ENCODE measurements around the gene ACSL3. TPM values are rescaled to one million over a fixed set of nuclear protein-coding genes. Genes with fewer than 3 reads are reported as not detected.

The ACSL3 gene
- total and polyA plus RNA-seq, 4 donors: 22.2 to 154 (median 59.2) TPM

DNA sequence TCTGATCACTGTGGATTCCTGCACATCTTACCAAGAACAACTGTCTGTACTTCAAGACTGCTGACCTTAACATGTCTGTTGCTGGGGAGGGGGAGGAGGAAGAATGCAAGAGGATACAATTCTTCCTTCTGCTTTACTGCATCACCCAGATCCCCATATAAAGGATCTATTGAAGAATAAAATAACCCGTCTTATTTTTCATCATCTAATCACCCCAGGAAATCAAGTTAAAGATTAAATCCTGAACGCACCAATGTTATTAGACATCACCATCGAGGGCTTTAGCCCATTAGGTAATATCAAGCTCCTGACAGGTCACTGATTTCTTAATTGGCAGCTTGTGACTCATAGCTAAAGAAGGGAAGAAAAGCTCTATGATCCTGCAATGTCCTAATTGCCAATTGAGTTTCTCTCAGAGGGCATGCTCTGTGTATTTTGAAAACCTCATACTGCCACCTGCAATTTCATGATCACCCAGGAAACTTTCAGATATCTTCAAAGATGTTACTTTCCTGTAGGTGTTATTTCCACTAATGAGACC lies 115.8 kb downstream of the ACSL3 start:
- 66 to 73% methylated on average over 3 of the region's 3 CpGs for WGBS, 2 donors
- Histone ChIP-seq H3K4me3 (no peak overlapping the region), H3K36me3 (ENCODE audit: control insufficient read depth in 4 of 4, insufficient read depth in 4 of 4, low read length in 4 of 4) (no peaks in the 10 kb centered on the region), H3K27ac (ENCODE audit: low read depth in 1 of 2, low read length in 1 of 2) (no peak overlapping the region), H3K9me3 (ENCODE audit: control insufficient read depth in 4 of 4, insufficient read depth in 3 of 4, low read length in 3 of 4) (no peaks in the 10 kb centered on the region), H3K9ac (ENCODE audit: insufficient read depth in 1 of 2, low read length in 2 of 2) (no peak overlapping the region), H3K27me3 (ENCODE audit: control insufficient read depth in 3 of 3, insufficient read depth in 3 of 3, low read length in 2 of 3) (no peaks in the 10 kb centered on the region), H3K4me1 (ENCODE audit: control insufficient read depth in 5 of 5, insufficient read depth in 5 of 5, low read length in 5 of 5) (peaks cover 0 to 4% (median 0%) of the 10 kb centered on the region in 5 donors)
- no peak for DNase-seq
- TF ChIP-seq, protein P1, sequence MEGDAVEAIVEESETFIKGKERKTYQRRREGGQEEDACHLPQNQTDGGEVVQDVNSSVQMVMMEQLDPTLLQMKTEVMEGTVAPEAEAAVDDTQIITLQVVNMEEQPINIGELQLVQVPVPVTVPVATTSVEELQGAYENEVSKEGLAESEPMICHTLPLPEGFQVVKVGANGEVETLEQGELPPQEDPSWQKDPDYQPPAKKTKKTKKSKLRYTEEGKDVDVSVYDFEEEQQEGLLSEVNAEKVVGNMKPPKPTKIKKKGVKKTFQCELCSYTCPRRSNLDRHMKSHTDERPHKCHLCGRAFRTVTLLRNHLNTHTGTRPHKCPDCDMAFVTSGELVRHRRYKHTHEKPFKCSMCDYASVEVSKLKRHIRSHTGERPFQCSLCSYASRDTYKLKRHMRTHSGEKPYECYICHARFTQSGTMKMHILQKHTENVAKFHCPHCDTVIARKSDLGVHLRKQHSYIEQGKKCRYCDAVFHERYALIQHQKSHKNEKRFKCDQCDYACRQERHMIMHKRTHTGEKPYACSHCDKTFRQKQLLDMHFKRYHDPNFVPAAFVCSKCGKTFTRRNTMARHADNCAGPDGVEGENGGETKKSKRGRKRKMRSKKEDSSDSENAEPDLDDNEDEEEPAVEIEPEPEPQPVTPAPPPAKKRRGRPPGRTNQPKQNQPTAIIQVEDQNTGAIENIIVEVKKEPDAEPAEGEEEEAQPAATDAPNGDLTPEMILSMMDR (IDR thresholded peaks at IDR 0.05; ENCODE audit: control extremely low read depth, extremely low read depth): no peak
- no peak for ATAC-seq (ENCODE audit: insufficient read depth, low FRiP score)

DNA sequence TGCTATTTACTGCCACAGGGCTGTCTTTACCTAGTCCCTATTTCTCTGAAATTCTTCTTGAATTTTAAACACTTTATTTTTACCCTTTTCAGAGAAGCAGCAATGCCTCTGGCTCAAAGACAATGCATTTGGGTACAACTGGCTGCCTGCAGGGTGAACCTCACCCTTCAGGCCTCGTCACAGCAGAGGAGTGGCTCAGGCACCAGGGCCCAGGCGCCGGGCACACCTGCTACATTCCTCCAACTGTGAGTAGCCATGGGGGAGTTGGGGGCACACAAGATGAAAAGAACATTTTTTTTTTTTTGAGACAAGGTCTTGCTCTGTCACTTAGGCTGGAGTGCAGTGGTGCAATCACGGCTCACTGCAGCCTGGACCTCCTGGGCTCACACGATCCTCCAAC lies 116.3 kb downstream of the ACSL3 start:
- H3K4me3 ChIP-seq: no peak overlapping the region
- H3K4me1 ChIP-seq (ENCODE audit: control insufficient read depth in 5 of 5, insufficient read depth in 5 of 5, low read length in 5 of 5): peaks cover 0 to 2% (median 0%) of the 10 kb centered on the region in 5 donors
- no peak for ATAC-seq (ENCODE audit: insufficient read depth, low FRiP score)
- no peak overlapping the region for H3K9ac ChIP-seq (ENCODE audit: insufficient read depth in 1 of 2, low read length in 2 of 2)
- no peaks in the 10 kb centered on the region for H3K36me3 ChIP-seq (ENCODE audit: control insufficient read depth in 4 of 4, insufficient read depth in 4 of 4, low read length in 4 of 4)
- TF ChIP-seq, protein P1 (IDR thresholded peaks at IDR 0.05; ENCODE audit: control extremely low read depth, extremely low read depth): no peak
- 90 to 96% methylated on average over 5 of the region's 5 CpGs for WGBS, 2 donors
- H3K27me3 ChIP-seq (ENCODE audit: control insufficient read depth in 3 of 3, insufficient read depth in 3 of 3, low read length in 2 of 3): no peaks in the 10 kb centered on the region
- no peak overlapping the region for H3K27ac ChIP-seq (ENCODE audit: low read depth in 1 of 2, low read length in 1 of 2)
- H3K9me3 ChIP-seq (ENCODE audit: control insufficient read depth in 4 of 4, insufficient read depth in 3 of 4, low read length in 3 of 4): no peaks in the 10 kb centered on the region
- no peak for DNase-seq

DNA sequence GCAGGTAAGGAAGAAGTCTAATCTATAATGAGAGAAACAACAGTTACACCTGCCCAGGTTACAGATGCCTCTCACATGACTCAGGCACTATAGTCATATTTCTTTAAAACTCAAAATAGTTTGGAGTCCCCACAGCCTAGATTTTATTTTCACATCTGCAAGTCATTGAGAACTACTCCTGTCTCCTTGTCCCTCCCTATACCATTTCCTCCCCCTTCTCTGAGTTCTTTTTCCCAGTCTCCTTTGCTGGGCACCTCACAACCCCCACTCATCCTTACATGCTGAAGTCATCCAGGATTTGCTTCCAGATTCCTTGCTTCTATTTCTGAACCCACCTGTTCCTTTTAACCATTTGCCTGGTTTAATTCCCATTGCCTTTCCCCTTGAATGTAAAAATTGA lies 118.0 kb downstream of the ACSL3 start:
- no peak for DNase-seq
- Histone ChIP-seq H3K27me3 (ENCODE audit: control insufficient read depth in 3 of 3, insufficient read depth in 3 of 3, low read length in 2 of 3) (no peaks in the 10 kb centered on the region), H3K27ac (ENCODE audit: low read depth in 1 of 2, low read length in 1 of 2) (no peak overlapping the region), H3K4me1 (ENCODE audit: control insufficient read depth in 5 of 5, insufficient read depth in 5 of 5, low read length in 5 of 5) (peaks cover 0 to 2% (median 0%) of the 10 kb centered on the region in 5 donors), H3K4me3 (no peak overlapping the region), H3K36me3 (ENCODE audit: control insufficient read depth in 4 of 4, insufficient read depth in 4 of 4, low read length in 4 of 4) (no peaks in the 10 kb centered on the region), H3K9me3 (ENCODE audit: control insufficient read depth in 4 of 4, insufficient read depth in 3 of 4, low read length in 3 of 4) (no peaks in the 10 kb centered on the region), H3K9ac (ENCODE audit: insufficient read depth in 1 of 2, low read length in 2 of 2) (no peak overlapping the region)
- TF ChIP-seq, protein P1 (IDR thresholded peaks at IDR 0.05; ENCODE audit: control extremely low read depth, extremely low read depth): no peak
- ATAC-seq (ENCODE audit: insufficient read depth, low FRiP score): no peak

DNA sequence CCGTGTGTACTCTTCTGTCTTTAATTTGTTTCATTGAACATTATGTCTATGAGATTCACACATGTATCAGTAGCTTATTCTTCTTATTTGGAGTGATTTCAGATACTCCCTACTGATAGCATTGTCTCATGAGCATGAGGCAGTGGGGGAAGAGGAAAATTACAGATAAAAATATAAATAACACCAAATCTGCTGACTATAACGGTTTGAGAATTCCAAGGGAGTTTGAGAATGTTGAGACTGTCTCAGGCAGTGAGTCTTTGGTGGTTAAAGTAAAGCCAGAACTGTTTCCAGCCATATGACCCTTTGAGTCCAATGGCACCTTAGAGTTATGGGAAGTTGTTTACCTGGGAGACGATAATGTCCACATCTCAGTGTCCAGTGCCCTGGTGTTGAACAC lies 118.6 kb downstream of the ACSL3 start:
- TF ChIP-seq, protein P1 (IDR thresholded peaks at IDR 0.05; ENCODE audit: control extremely low read depth, extremely low read depth): no peak
- no peaks in the 10 kb centered on the region for H3K36me3 ChIP-seq (ENCODE audit: control insufficient read depth in 4 of 4, insufficient read depth in 4 of 4, low read length in 4 of 4)
- H3K9ac ChIP-seq (ENCODE audit: insufficient read depth in 1 of 2, low read length in 2 of 2): no peak overlapping the region
- no peaks in the 10 kb centered on the region for H3K27me3 ChIP-seq (ENCODE audit: control insufficient read depth in 3 of 3, insufficient read depth in 3 of 3, low read length in 2 of 3)
- H3K9me3 ChIP-seq (ENCODE audit: control insufficient read depth in 4 of 4, insufficient read depth in 3 of 4, low read length in 3 of 4): no peaks in the 10 kb centered on the region
- ATAC-seq (ENCODE audit: insufficient read depth, low FRiP score) (no peak), DNase-seq (no peak)
- no peak overlapping the region for H3K27ac ChIP-seq (ENCODE audit: low read depth in 1 of 2, low read length in 1 of 2)
- H3K4me1 ChIP-seq (ENCODE audit: control insufficient read depth in 5 of 5, insufficient read depth in 5 of 5, low read length in 5 of 5): peaks cover 0 to 2% (median 0%) of the 10 kb centered on the region in 5 donors
- H3K4me3 ChIP-seq: no peak overlapping the region
- 67 to 75% methylated on average over 3 of the region's 3 CpGs for WGBS, 2 donors

All from lung (tissue), 12 donors.